Tibial artery (tissue), 4 donors: ENCODE measurements around the gene TNFAIP8L1.

ENCODE experiments used
- DNase-seq, 2 donors: peaks; one replicate each; pipeline ENCODE4 v3.0.0-alpha.2; 2019
- H3K27ac ChIP-seq, 2 donors: fragments of 200-600 bp; sonication (generic) in 1 of 2; 1 replicate in 1 of 2; 2 replicates in 1 of 2; pipeline ENCODE4 v1.5.1; 2018 to 2019; ENCODE audit warnings: mild to moderate bottlenecking in 1 of 2
- H3K27me3 ChIP-seq, 2 donors: fragments of 200-600 bp; sonication (generic) in 1 of 2; one replicate each; pipeline versions ENCODE4 v1.5.1 to v1.6.0; 2016 to 2019
- H3K36me3 ChIP-seq, 3 donors: fragments of 200-600 bp; sonication (generic) in 2 of 3; one replicate each; pipeline ENCODE4 v1.5.1; 2016 to 2019; ENCODE audit warnings: mild to moderate bottlenecking in 2 of 3
- H3K4me1 ChIP-seq, 4 donors: fragments of 200-600 bp; sonication (generic) in 2 of 4; 1 replicate in 3 of 4; 2 replicates in 1 of 4; pipeline ENCODE4 v1.5.1; 2016 to 2019
- H3K4me3 ChIP-seq, 2 donors: fragments of 200-600 bp; sonication (generic) in 1 of 2; 1 replicate in 1 of 2; 2 replicates in 1 of 2; pipeline ENCODE4 v1.5.1; 2018 to 2019; ENCODE audit warnings: mild to moderate bottlenecking in 2 of 2
- H3K9me3 ChIP-seq, 3 donors: fragments of 200-600 bp; sonication (generic) in 1 of 3; one replicate each; pipeline ENCODE4 v1.5.1; 2016 to 2019
- CTCF ChIP-seq, 2 experiments: fragments of 200-600 bp in 1 of 2; fragments of 450-650 bp in 1 of 2; IDR thresholded peaks; one replicate each; pipeline ENCODE4 v1.5.1; 2017 to 2019; ENCODE audit warnings: antibody characterized with exemption in 2 of 2, mild to moderate bottlenecking in 1 of 2, moderate library complexity in 1 of 2
- intact Hi-C: fragments of 100-400 bp; cut with DNase I; formaldehyde crosslinking; loops from one replicate; pipeline ENCODE4 v1.15.0; 2023; ENCODE audit warnings: low total_unique reads

Gene TNFAIP8L1

GRCh38 chr19:4642625-4643024 is 3.3 kb downstream of the TNFAIP8L1 start:
- Histone ChIP-seq H3K9me3 (no peaks in the 10 kb centered on the region), H3K27me3 (no peaks in the 10 kb centered on the region), H3K36me3 (no peaks in the 10 kb centered on the region), H3K27ac (no peak overlapping the region), H3K4me1 (peaks cover 0 to 21% (median 12%) of the 10 kb centered on the region in 4 donors), H3K4me3 (no peak overlapping the region)
- no peak for DNase-seq
- no peak for TF ChIP-seq CTCF (IDR thresholded peaks at IDR 0.05)
- intact Hi-C loops, result no loop called here

- TF ChIP-seq CTCF (IDR thresholded peaks at IDR 0.05), result no peak
- Histone ChIP-seq H3K27me3 (no peaks in the 10 kb centered on the region), H3K9me3 (no peaks in the 10 kb centered on the region), H3K36me3 (no peaks in the 10 kb centered on the region), H3K4me3 (no peak overlapping the region), H3K27ac (no peak overlapping the region), H3K4me1 (peaks cover 0 to 7% (median 0%) of the 10 kb centered on the region in 4 donors)
- DNase-seq, result no peak
- intact Hi-C loops, result no loop called here
These were observed 6.4 kb downstream of the TNFAIP8L1 start for GRCh38 chr19:4645718-4646117.

GRCh38 chr19:4647676-4648644 is 8.6 kb downstream of the TNFAIP8L1 start:
- DNase-seq, result no peak

GRCh38 chr19:4649392-4650047 is 10.2 kb downstream of the TNFAIP8L1 start:
- no peak for TF ChIP-seq CTCF (IDR thresholded peaks at IDR 0.05)
- peaks cover 0 to 14% (median 6%) of the 10 kb centered on the region in 3 donors for H3K36me3 ChIP-seq
- H3K9me3 ChIP-seq, result no peaks in the 10 kb centered on the region
- DNase-seq, result no peak
- intact Hi-C loops, result no loop called here
- H3K27ac ChIP-seq, result no peak overlapping the region
- H3K4me3 ChIP-seq, result no peak overlapping the region
- H3K4me1 ChIP-seq, result peaks cover 0 to 7% (median 0%) of the 10 kb centered on the region in 4 donors
- no peaks in the 10 kb centered on the region for H3K27me3 ChIP-seq

More at GRCh38 chr19:4647676-4648644, 8.6 kb downstream of the TNFAIP8L1 start:
- H3K4me3 ChIP-seq, result no peak overlapping the region
- H3K9me3 ChIP-seq, result no peaks in the 10 kb centered on the region
- intact Hi-C loops, result no loop called here
- H3K27me3 ChIP-seq, result no peaks in the 10 kb centered on the region
- peaks cover 0 to 9% (median 6%) of the 10 kb centered on the region in 3 donors for H3K36me3 ChIP-seq
- no peak overlapping the region for H3K27ac ChIP-seq
- H3K4me1 ChIP-seq, result peaks cover 0 to 7% (median 0%) of the 10 kb centered on the region in 4 donors
- TF ChIP-seq CTCF (IDR thresholded peaks at IDR 0.05), result no peak

- no peak for TF ChIP-seq CTCF (IDR thresholded peaks at IDR 0.05)
- peaks cover 0 to 20% (median 10%) of the 10 kb centered on the region in 3 donors for H3K36me3 ChIP-seq
- no peak for DNase-seq
- intact Hi-C loops, result no loop called here
- no peaks in the 10 kb centered on the region for H3K27me3 ChIP-seq
- H3K27ac ChIP-seq, result no peak overlapping the region
- H3K4me1 ChIP-seq, result peaks cover 0 to 7% (median 0%) of the 10 kb centered on the region in 4 donors
- H3K4me3 ChIP-seq, result no peak overlapping the region
- no peaks in the 10 kb centered on the region for H3K9me3 ChIP-seq
These were observed 10.8 kb downstream of the TNFAIP8L1 start for GRCh38 chr19:4650159-4650558.
